Measurements from ENCODE around the gene IL1RAPL2.

- TF ChIP-seq RAD21 (IDR thresholded peaks at IDR 0.05 in 1 of 2, conservative IDR thresholded peaks at IDR 0.05 in 1 of 2; ENCODE audit: low read depth in 2 of 2, low read length in 2 of 2): no peak
- TF ChIP-seq POLR2A (IDR thresholded peaks at IDR 0.05; ENCODE audit: control extremely low read depth in 1 of 2, low read depth in 2 of 2, low read length in 2 of 2): no peak
- TF ChIP-seq EP300 (IDR thresholded peaks at IDR 0.05; ENCODE audit: borderline replicate concordance in 1 of 2, low read depth in 2 of 2, low read length in 2 of 2): no peak
- TF ChIP-seq CTCF (IDR thresholded peaks at IDR 0.05; ENCODE audit: control extremely low read depth in 1 of 3, insufficient read depth in 1 of 3, low read depth in 1 of 3, low read length in 3 of 3): no peak
Measured at GRCh38 chrX:104523858-104524257, 42.1 kb upstream of the IL1RAPL2 start.

Data from H1 (cell line).